Heart left ventricle (tissue), 16 donors: ENCODE data around the gene ADCY3. TPM values are rescaled to one million over a fixed set of nuclear protein-coding genes. Genes with fewer than 3 reads are reported as not detected.
A peak's percentile ranks its signal among the peaks of the same experiment; 100 is the strongest.

ENCODE experiments used
- ATAC-seq, 4 donors: fragments of 200-7000 bp; cut with Tn5 transposase; one replicate each; pipeline ENCODE4 v1.9.1; 2020 to 2022; ENCODE audit warnings: moderate library complexity in 4 of 4, mild to moderate bottlenecking in 3 of 4, moderate number of reproducible peaks in 1 of 4
- DNase-seq, 5 donors: peaks; one replicate each; pipeline ENCODE4 v3.0.0-alpha.2; 2020
- H3K27ac ChIP-seq, 12 donors: fragments of 200-600 bp; sonication (generic) in 4 of 12; one replicate each; pipeline versions ENCODE4 v1.5.0 to v1.8.0; 2016 to 2022; ENCODE audit warnings: mild to moderate bottlenecking in 2 of 12
- H3K27me3 ChIP-seq, 9 donors: fragments of 200-600 bp; sonication (generic) in 2 of 9; one replicate each; pipeline versions ENCODE4 v1.5.1 to v1.8.0; 2016 to 2022; ENCODE audit warnings: mild to moderate bottlenecking in 3 of 9
- H3K36me3 ChIP-seq, 9 donors: fragments of 200-600 bp; sonication (generic) in 2 of 9; one replicate each; pipeline versions ENCODE4 v1.5.0 to v1.8.0; 2018 to 2022; ENCODE audit warnings: mild to moderate bottlenecking in 2 of 9
- H3K4me1 ChIP-seq, 12 donors: fragments of 200-600 bp; sonication (generic) in 4 of 12; one replicate each; pipeline versions ENCODE4 v1.5.0 to v1.8.0; 2016 to 2022; ENCODE audit warnings: mild to moderate bottlenecking in 3 of 12
- H3K4me3 ChIP-seq, 12 donors: fragments of 200-600 bp; sonication (generic) in 4 of 12; one replicate each; pipeline versions ENCODE4 v1.5.0 to v1.8.0; 2017 to 2022; ENCODE audit warnings: mild to moderate bottlenecking in 9 of 12, moderate library complexity in 4 of 12
- H3K9me3 ChIP-seq, 12 donors: fragments of 200-600 bp; sonication (generic) in 4 of 12; one replicate each; pipeline versions ENCODE4 v1.5.0 to v1.8.0; 2016 to 2022; ENCODE audit warnings: mild to moderate bottlenecking in 1 of 12
- CTCF ChIP-seq, 12 donors: fragments of 200-600 bp; sonication (generic) in 4 of 12; IDR thresholded peaks; one replicate each; pipeline versions ENCODE4 v1.5.0 to v1.8.0; 2018 to 2022; ENCODE audit warnings: antibody characterized with exemption in 12 of 12, mild to moderate bottlenecking in 5 of 12
- POLR2A ChIP-seq, 2 donors: fragments of 450-650 bp; IDR thresholded peaks; one replicate each; pipeline ENCODE4 v1.6.1; 2017; ENCODE audit warnings: antibody characterized with exemption in 2 of 2, mild to moderate bottlenecking in 2 of 2, moderate library complexity in 2 of 2
- WGBS, 4 donors: extraction: QIAGEN DNeasy Blood & Tissue Kit in 2 of 4; methylation state at CpG; one replicate each; pipeline versions ENCODE4 v1.1.5 to v1.1.7; 2013 to 2018; 5-methylcytosine and 5-hydroxymethylcytosine counted together
- intact Hi-C, 10 donors: fragments of 100-400 bp; cut with DNase I; formaldehyde crosslinking; loops; one replicate each; pipeline versions ENCODE4 v1.11.1 to v1.14.2; 2022
- polyA plus RNA-seq, 2 donors: library from polyadenylated mRNA; stranded (reverse); fragments of 200-250 nt; gene quantifications; one replicate each; pipeline ENCODE4 v1.2.3, GENCODE V29; 2013
- total RNA-seq, 9 donors: library from RNA; depleted of rRNA in 2 of 9; stranded (reverse); fragments of >200 nt in 2 of 9; fragmentation: NEBNext Ultra II Directional in 3 of 9; extraction: Animal tissue kit (Norgen Biotek cat#: 25700) in 3 of 9; gene quantifications; one replicate each; pipeline versions ENCODE4 v1.1.0 to v1.2.4, GENCODE V29; 2016 to 2023
- donor health status: ischemic (EF 13 %, LVEDD 7.1; RV severe dilation, severe dysfunction).
- donor health status: healthy with polysubstance abuse.
- donor health status: DM: no; HTN: yes; CAD: no.
- donor health status: DM: no; HTN: no; CAD: no.
- donor health status: ischemic (EF 25% LVEDD 6.9; RV normal size, moderate dysfunction).
- donor health status: ischemic (EF 25% LVEDD 5.7; RV mildly dilated, moderate dysfunction).
- donor health status: healthy.
- donor health status: DM: yes; HTN: yes; CAD: no.
- donor health status: ischemic (EF 35%, LVEDD 5.7; RV mildly dilated, moderate dysfunction).
- donor health status: nonischemic (EF 11% LVEDD 7.7; RV severe dilation, severe dysfunction).
- donor health status: DM: yes; HTN: yes; CAD: no.
- donor health status: PGD.
- donor health status: ischemic (EF 29% LVEDD 5.4; RV normal size, mild dysfunction).
- donor health status: nonischemic (EF 23%, LVEDD 6.1; RV moderate dilation, normal function).

The ADCY3 gene
- total and polyA plus RNA-seq, 11 donors: 9.3 to 36.0 (median 14.4) TPM

GRCh38 chr2:24886691-24887304, 33.2 kb downstream of the ADCY3 start:
- ATAC-seq (peak in 1 of 4 donors; percentile 35), DNase-seq (no peak)
- H3K27me3 ChIP-seq: no peaks in the 10 kb centered on the region
- peaks cover 0 to 27% (median 3%) of the 10 kb centered on the region in 12 donors for H3K4me1 ChIP-seq
- intact Hi-C loops: no loop called here
- H3K27ac ChIP-seq: peak overlapping the region in 6 of 12 donors; percentile 32 to 60 (median 53)
- 59 to 71% (median 64%) methylated on average over 15 to 16 of the region's 16 CpGs for WGBS, 4 donors
- no peaks in the 10 kb centered on the region for H3K36me3 ChIP-seq
- H3K9me3 ChIP-seq: peaks cover 0 to 7% (median 0%) of the 10 kb centered on the region in 12 donors
- H3K4me3 ChIP-seq: peak overlapping the region in 1 of 12 donors; percentile 48
- TF ChIP-seq POLR2A (IDR thresholded peaks at IDR 0.05): no peak

- DNase-seq (no peak), ATAC-seq (no peak)
- Histone ChIP-seq H3K36me3 (no peaks in the 10 kb centered on the region), H3K4me1 (peaks cover 0 to 27% (median 3%) of the 10 kb centered on the region in 12 donors), H3K27me3 (no peaks in the 10 kb centered on the region), H3K9me3 (no peaks in the 10 kb centered on the region), H3K27ac (peak overlapping the region in 5 of 12 donors; percentile 32 to 60 (median 55)), H3K4me3 (peak overlapping the region in 1 of 12 donors; percentile 48)
- intact Hi-C loops: no loop called here
- 75 to 89% (median 82%) methylated on average over 13 of the region's 13 CpGs for WGBS, 4 donors
- TF ChIP-seq POLR2A (IDR thresholded peaks at IDR 0.05) (no peak), CTCF (IDR thresholded peaks at IDR 0.05) (no peak)
Observed at GRCh38 chr2:24886126-24886501, 33.9 kb downstream of the ADCY3 start.

GRCh38 chr2:24885221-24886125, 34.6 kb downstream of the ADCY3 start:
- Histone ChIP-seq H3K36me3 (no peaks in the 10 kb centered on the region), H3K4me1 (peaks cover 0 to 27% (median 3%) of the 10 kb centered on the region in 12 donors), H3K9me3 (no peaks in the 10 kb centered on the region), H3K4me3 (no peak overlapping the region), H3K27me3 (no peaks in the 10 kb centered on the region), H3K27ac (peak overlapping the region in 5 of 12 donors; percentile 9 to 59 (median 50))
- WGBS, 4 donors: 82 to 88% (median 84%) methylated on average over 11 of the region's 11 CpGs
- no peak for DNase-seq
- peak in 1 of 4 donors; percentile 44 for ATAC-seq
- no peak for TF ChIP-seq POLR2A (IDR thresholded peaks at IDR 0.05)
- no peak for TF ChIP-seq CTCF (IDR thresholded peaks at IDR 0.05)
- intact Hi-C loops: no loop called here

GRCh38 chr2:24883946-24884345, 36.1 kb downstream of the ADCY3 start:
- no peak overlapping the region for H3K4me3 ChIP-seq
- WGBS, 4 donors: 61 to 72% (median 69%) methylated on average over 4 of the region's 4 CpGs
- H3K9me3 ChIP-seq: no peaks in the 10 kb centered on the region
- TF ChIP-seq CTCF (IDR thresholded peaks at IDR 0.05) (no peak), POLR2A (IDR thresholded peaks at IDR 0.05) (no peak)
- H3K27ac ChIP-seq: peak overlapping the region in 8 of 12 donors; percentile 19 to 54 (median 36)
- intact Hi-C loops: no loop called here
- peaks cover 0 to 30% (median 3%) of the 10 kb centered on the region in 12 donors for H3K4me1 ChIP-seq
- H3K27me3 ChIP-seq: no peaks in the 10 kb centered on the region
- DNase-seq: no peak
- ATAC-seq: peak in 3 of 4 donors; percentile 51 to 71 (median 57)
- H3K36me3 ChIP-seq: no peaks in the 10 kb centered on the region
